ENCODE measurements around the gene CBX1. TPM values are rescaled to one million over a fixed set of nuclear protein-coding genes. Genes with fewer than 3 reads are reported as not detected.
A peak's percentile ranks its signal among the peaks of the same experiment; 100 is the strongest.

The CBX1 gene
- total RNA-seq, 1 donor from 2014 or later: 22.1 TPM

- no peak for DNase-seq (ENCODE audit: low read depth)
- TF ChIP-seq CTCF (IDR thresholded peaks at IDR 0.05; ENCODE audit: insufficient read depth, low read length, severe bottlenecking): no peak
- no peaks in the 10 kb centered on the region for H3K36me3 ChIP-seq (ENCODE audit: control insufficient read depth, insufficient read depth, low read length)
- no peaks in the 10 kb centered on the region for H3K27me3 ChIP-seq (ENCODE audit: control insufficient read depth, insufficient read depth, low read length)
- H3K4me3 ChIP-seq (ENCODE audit: low read depth, low read length): no peak overlapping the region
- FAIRE-seq: no peak
These were observed 73.8 kb downstream of the CBX1 start for GRCh38 chr17:48027322-48027981.

- FAIRE-seq: no peak
- peak; percentile 88 for DNase-seq (ENCODE audit: low read depth)
These were observed 74.6 kb downstream of the CBX1 start for GRCh38 chr17:48026502-48027321.

GRCh38 chr17:48025904-48026501 lies 75.3 kb downstream of the CBX1 start:
- Histone ChIP-seq H3K27me3 (ENCODE audit: control insufficient read depth, insufficient read depth, low read length) (no peaks in the 10 kb centered on the region), H3K36me3 (ENCODE audit: control insufficient read depth, insufficient read depth, low read length) (no peaks in the 10 kb centered on the region), H3K4me3 (ENCODE audit: low read depth, low read length) (peak overlapping the region; percentile 31)
- TF ChIP-seq CTCF (IDR thresholded peaks at IDR 0.05; ENCODE audit: insufficient read depth, low read length, severe bottlenecking): no peak
- DNase-seq (ENCODE audit: low read depth) (peak; percentile 52), FAIRE-seq (no peak)

More at GRCh38 chr17:48026502-48027321, 74.6 kb downstream of the CBX1 start:
- peak; percentile 99 for TF ChIP-seq CTCF (IDR thresholded peaks at IDR 0.05; ENCODE audit: insufficient read depth, low read length, severe bottlenecking)
- Histone ChIP-seq H3K27me3 (ENCODE audit: control insufficient read depth, insufficient read depth, low read length) (no peaks in the 10 kb centered on the region), H3K4me3 (ENCODE audit: low read depth, low read length) (no peak overlapping the region), H3K36me3 (ENCODE audit: control insufficient read depth, insufficient read depth, low read length) (no peaks in the 10 kb centered on the region)

- FAIRE-seq: no peak
- Histone ChIP-seq H3K27me3 (ENCODE audit: control insufficient read depth, insufficient read depth, low read length) (no peaks in the 10 kb centered on the region), H3K4me3 (ENCODE audit: low read depth, low read length) (peak overlapping the region; percentile 41), H3K36me3 (ENCODE audit: control insufficient read depth, insufficient read depth, low read length) (no peaks in the 10 kb centered on the region)
- TF ChIP-seq CTCF (IDR thresholded peaks at IDR 0.05; ENCODE audit: insufficient read depth, low read length, severe bottlenecking): peak; percentile 90
- DNase-seq (ENCODE audit: low read depth): peak; percentile 86
These were observed 76.0 kb downstream of the CBX1 start for GRCh38 chr17:48025040-48025903.

GRCh38 chr17:48024149-48025039 lies 76.9 kb downstream of the CBX1 start:
- no peaks in the 10 kb centered on the region for H3K36me3 ChIP-seq (ENCODE audit: control insufficient read depth, insufficient read depth, low read length)
- TF ChIP-seq CTCF (IDR thresholded peaks at IDR 0.05; ENCODE audit: insufficient read depth, low read length, severe bottlenecking): no peak
- H3K4me3 ChIP-seq (ENCODE audit: low read depth, low read length): peak overlapping the region; percentile 41
- no peak for FAIRE-seq
- DNase-seq (ENCODE audit: low read depth): no peak
- H3K27me3 ChIP-seq (ENCODE audit: control insufficient read depth, insufficient read depth, low read length): no peaks in the 10 kb centered on the region
